Mammary epithelial cell (primary cell): ENCODE results near the gene SPPL2B.

Experiments
- EZH2 ChIP-seq: IDR thresholded peaks from 2 replicates; pipeline ENCODE4 v1.6.1; 2012; ENCODE audit warnings: low read length, inconsistent platforms, borderline replicate concordance
- TF ChIP-seq, protein P1 (sequence below), 2 donors: IDR thresholded peaks in 1 of 2; conservative IDR thresholded peaks in 1 of 2; 2 replicates each; pipeline ENCODE4 v1.5.1; 2011 to 2012; ENCODE audit warnings: inconsistent platforms in 2 of 2, low read length in 2 of 2, mild to moderate bottlenecking in 2 of 2, control low read depth in 1 of 2, low read depth in 1 of 2; ENCODE audit not compliant: insufficient read depth in 1 of 2; ENCODE audit errors: extremely low read depth in 1 of 2

DNA sequence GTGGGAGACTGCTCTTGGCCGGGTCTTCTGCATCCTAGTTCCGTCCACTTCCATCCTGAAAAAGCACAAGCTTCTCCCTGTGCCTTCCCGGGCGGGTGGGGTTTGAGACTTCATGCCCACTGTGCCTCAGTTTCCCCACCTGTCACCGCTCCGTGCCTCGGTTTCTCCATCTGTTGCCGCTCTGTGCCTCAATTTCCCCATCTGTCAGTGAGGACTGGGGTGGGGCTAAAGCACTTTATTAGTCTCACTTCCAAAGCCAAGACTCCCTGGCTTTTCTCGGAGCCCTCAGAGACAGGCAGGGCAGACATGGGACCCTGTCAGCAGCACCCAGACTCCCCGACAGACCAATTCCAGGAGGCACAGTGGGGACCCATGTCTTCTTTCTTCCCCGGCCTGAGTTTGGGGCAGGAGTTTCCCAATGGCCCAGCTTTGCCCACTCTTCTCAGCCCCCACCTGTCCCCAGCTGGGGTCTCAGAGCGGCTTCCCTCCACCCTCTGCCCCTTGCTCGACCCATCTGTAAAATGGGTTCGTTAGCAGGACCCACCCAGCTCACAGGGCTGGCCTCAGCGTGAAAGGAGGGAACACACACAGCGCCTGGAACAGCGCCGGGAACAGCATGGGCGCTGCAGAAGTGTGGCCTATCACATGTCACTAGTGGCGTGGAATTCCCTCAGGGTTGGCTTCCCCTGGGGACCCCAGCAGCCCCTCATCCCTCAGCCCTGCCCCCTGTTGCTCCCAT is 41.9 kb upstream of the SPPL2B start:
- TF ChIP-seq, protein P1, sequence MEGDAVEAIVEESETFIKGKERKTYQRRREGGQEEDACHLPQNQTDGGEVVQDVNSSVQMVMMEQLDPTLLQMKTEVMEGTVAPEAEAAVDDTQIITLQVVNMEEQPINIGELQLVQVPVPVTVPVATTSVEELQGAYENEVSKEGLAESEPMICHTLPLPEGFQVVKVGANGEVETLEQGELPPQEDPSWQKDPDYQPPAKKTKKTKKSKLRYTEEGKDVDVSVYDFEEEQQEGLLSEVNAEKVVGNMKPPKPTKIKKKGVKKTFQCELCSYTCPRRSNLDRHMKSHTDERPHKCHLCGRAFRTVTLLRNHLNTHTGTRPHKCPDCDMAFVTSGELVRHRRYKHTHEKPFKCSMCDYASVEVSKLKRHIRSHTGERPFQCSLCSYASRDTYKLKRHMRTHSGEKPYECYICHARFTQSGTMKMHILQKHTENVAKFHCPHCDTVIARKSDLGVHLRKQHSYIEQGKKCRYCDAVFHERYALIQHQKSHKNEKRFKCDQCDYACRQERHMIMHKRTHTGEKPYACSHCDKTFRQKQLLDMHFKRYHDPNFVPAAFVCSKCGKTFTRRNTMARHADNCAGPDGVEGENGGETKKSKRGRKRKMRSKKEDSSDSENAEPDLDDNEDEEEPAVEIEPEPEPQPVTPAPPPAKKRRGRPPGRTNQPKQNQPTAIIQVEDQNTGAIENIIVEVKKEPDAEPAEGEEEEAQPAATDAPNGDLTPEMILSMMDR (conservative IDR thresholded peaks at IDR 0.05 in 1 of 2, IDR thresholded peaks at IDR 0.05 in 1 of 2; ENCODE audit: extremely low read depth in 1 of 2, insufficient read depth in 1 of 2, low read depth in 1 of 2, low read length in 2 of 2) = no peak
- TF ChIP-seq EZH2 = no peak
